ENCODE measurements around the gene UNC5C.

- TF ChIP-seq, protein P1, sequence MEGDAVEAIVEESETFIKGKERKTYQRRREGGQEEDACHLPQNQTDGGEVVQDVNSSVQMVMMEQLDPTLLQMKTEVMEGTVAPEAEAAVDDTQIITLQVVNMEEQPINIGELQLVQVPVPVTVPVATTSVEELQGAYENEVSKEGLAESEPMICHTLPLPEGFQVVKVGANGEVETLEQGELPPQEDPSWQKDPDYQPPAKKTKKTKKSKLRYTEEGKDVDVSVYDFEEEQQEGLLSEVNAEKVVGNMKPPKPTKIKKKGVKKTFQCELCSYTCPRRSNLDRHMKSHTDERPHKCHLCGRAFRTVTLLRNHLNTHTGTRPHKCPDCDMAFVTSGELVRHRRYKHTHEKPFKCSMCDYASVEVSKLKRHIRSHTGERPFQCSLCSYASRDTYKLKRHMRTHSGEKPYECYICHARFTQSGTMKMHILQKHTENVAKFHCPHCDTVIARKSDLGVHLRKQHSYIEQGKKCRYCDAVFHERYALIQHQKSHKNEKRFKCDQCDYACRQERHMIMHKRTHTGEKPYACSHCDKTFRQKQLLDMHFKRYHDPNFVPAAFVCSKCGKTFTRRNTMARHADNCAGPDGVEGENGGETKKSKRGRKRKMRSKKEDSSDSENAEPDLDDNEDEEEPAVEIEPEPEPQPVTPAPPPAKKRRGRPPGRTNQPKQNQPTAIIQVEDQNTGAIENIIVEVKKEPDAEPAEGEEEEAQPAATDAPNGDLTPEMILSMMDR (IDR thresholded peaks at IDR 0.05; ENCODE audit: low read length), result no peak
- TF ChIP-seq EZH2 (IDR thresholded peaks at IDR 0.05; ENCODE audit: borderline replicate concordance, low read length), result no peak
Measured at GRCh38 chr4:95552942-95553550, 4.3 kb upstream of the UNC5C start.
